Measurements from ENCODE around the gene SLC22A16. TPM values are rescaled to one million over a fixed set of nuclear protein-coding genes. Genes with fewer than 3 reads are reported as not detected.
A peak's percentile ranks its signal among the peaks of the same experiment; 100 is the strongest.

The SLC22A16 gene
- total RNA-seq, 2 donors from 2014 or later = not detected

DNA sequence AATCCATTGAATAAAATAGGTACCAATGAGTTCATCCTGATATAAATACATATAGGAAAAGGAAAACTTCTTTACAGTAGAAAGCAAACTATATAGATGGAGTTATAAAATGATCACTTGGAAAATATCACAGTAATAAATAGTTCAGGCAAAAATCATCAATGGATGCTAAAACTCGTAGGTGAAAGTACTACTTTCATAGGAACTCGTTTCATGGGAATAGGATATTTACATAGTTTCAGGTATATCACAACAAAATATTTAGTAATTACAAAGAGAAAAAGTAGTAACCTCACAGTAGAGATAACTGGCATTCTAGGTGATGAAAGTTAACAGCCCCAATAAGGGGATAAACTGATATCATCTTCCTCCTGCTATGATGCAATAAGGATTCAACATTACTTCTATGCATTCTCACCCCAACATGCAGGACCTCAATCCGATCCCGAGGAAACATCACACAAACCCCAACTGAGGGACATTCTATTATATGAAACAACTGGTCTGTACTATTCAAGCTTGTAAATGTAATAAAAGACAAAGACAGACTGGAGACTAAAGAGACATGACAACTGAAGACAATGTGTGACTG is 74.7 kb downstream of the SLC22A16 start:
- no peak for ATAC-seq (replicated peaks in 1 of 2)
- Mint-ChIP-seq H3K4me3 (no peak overlapping the region), H3K27ac (no peak overlapping the region), H3K27me3 (ENCODE audit: low read depth) (peaks cover 7% of the 10 kb centered on the region), H3K4me1 (ENCODE audit: low read depth) (no peaks in the 10 kb centered on the region), H3K36me3 (ENCODE audit: insufficient read depth in 2 of 2) (no peaks in the 10 kb centered on the region), H3K9me3 (no peaks in the 10 kb centered on the region)
- no peak for DNase-seq

DNA sequence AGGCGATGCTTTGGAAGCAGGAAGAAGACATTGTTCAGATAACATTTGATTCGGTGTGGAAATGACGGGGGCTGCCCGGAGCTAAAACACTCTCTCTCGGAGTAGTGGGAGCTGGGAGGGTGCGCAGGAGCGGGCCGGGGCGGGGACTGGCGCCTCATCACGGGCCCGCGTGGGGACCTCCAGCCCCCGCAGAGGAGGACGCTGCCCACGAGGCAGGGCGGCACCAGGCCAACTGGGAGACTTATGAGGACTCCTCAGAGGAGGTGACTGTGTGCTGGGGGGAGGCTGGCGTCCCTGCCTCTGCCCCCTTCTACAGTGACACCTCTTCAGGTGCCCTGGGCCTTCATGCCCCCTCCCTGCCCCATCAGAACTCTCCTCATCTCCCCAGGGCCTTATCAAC is 76.2 kb downstream of the SLC22A16 start:
- Mint-ChIP-seq H3K4me1 (ENCODE audit: low read depth) (no peaks in the 10 kb centered on the region), H3K27ac (no peak overlapping the region), H3K4me3 (peak overlapping the region in 1 of 2 donors; percentile 24), H3K36me3 (ENCODE audit: insufficient read depth in 2 of 2) (no peaks in the 10 kb centered on the region), H3K27me3 (ENCODE audit: low read depth) (peaks cover 7% of the 10 kb centered on the region), H3K9me3 (no peaks in the 10 kb centered on the region)
- DNase-seq (no peak), ATAC-seq (replicated peaks in 1 of 2) (no peak)

DNA sequence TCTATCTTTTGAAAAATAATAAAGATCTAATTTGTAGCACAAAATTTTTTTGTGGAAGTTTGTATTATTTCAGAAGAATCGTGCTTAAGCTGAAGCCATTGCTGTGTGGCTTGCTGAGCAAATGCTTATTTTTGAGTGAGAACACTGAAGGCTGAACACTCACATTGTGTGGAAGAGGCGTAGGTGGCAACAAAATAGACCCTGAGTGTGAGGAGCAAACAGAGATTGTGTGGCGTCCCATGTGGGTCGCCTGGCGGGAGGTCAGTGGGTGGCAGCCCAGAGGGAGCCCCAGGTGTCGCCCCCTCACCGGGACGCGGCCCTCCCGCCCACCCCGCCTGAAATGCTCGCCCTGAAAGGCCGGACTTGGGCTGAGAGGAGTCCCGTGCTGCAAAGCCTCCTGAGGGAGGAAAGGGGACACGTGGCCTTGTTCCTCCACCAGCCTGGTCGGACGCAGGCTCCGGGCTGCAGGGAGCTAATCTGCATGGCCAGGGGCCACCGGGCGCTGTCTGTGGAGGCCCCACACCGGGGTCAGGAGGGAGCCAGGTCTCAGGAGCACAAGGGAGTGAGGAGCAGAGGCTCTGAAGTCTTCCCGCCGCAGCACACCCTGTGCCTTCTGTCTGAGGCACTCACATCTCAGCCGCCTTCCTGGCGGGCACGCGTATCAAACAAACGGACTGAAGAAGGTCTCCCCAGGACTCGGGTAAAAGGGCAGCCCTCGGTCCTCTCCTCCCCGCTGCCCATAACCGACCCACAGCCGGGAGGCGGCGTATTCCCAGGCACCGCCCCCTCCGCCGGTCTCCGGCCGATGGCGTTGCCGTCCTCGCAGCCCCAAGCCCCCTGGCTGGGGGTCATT is 77.0 kb downstream of the SLC22A16 start:
- Mint-ChIP-seq H3K36me3 (ENCODE audit: insufficient read depth in 2 of 2) (no peaks in the 10 kb centered on the region), H3K9me3 (no peaks in the 10 kb centered on the region), H3K4me1 (ENCODE audit: low read depth) (no peaks in the 10 kb centered on the region), H3K4me3 (peak overlapping the region in 1 of 2 donors; percentile 24), H3K27ac (no peak overlapping the region), H3K27me3 (ENCODE audit: low read depth) (peaks cover 7% of the 10 kb centered on the region)
- DNase-seq (no peak), ATAC-seq (replicated peaks in 1 of 2) (no peak)

DNA sequence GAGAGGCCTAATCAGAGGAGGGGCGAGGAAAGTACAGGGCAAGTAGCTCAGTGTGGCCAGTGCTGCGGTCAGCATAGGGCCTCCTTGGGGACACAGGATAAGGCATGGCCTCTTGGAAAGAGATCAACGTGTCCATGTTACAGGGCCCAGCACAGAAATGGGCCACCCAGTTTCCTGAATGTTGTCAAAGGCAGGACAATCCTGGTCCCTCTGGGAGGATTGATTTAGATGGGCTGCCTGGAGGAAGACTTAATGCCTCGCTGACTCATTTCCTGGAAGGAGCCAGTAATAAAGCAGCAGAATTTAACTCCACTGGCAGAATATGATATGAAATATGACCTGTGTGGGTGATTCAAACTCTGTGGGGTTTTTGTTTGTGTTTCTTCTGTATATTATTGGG is 77.6 kb downstream of the SLC22A16 start:
- DNase-seq (no peak), ATAC-seq (replicated peaks in 1 of 2) (no peak)
- no peak overlapping the region for H3K27ac Mint-ChIP-seq
- H3K27me3 Mint-ChIP-seq (ENCODE audit: low read depth) = peaks cover 7% of the 10 kb centered on the region
- no peaks in the 10 kb centered on the region for H3K4me1 Mint-ChIP-seq (ENCODE audit: low read depth)
- H3K4me3 Mint-ChIP-seq = no peak overlapping the region
- H3K9me3 Mint-ChIP-seq = no peaks in the 10 kb centered on the region
- no peaks in the 10 kb centered on the region for H3K36me3 Mint-ChIP-seq (ENCODE audit: insufficient read depth in 2 of 2)

DNA sequence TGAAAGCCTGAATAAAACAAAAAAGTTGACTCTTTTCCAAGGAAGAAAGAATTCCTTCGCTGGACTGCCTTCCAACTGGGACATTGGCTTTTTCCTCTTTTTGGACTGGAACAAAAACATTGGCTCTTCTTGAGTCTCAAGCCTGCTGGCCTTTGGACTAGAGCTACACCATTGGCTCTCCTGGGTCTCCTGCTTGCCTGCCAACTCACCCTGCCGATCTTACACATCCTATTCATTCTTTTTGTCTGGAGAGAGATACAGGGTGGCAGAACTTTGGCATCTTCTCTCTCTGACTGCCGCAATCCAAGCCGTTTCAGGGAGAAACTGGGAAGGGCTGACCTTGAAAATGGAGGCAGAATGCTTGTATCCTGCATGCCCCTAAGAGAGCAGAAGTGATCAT is 81.2 kb downstream of the SLC22A16 start:
- Mint-ChIP-seq H3K27ac (no peak overlapping the region), H3K36me3 (ENCODE audit: insufficient read depth in 2 of 2) (no peaks in the 10 kb centered on the region)
- ATAC-seq (replicated peaks in 1 of 2) = no peak

DNA sequence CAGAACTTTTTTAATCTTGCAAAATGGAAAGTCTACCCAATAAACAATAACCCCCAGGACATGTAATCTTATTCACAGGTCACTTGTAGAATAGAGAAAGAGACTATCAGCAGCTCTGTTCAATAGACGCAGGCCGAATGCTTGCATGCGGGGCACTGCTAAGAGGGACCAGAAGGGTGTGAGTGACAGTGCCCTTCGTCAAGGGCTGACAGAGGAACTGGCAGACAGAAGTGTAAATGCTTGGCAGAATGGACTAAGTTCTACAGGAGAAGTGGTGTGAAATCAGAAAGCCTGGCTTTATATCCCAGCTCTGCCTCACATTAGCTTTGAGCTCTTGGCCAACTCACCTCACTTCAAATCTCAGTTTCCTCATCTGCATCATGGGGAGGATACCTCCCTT is 82.0 kb downstream of the SLC22A16 start:
- no peaks in the 10 kb centered on the region for H3K36me3 Mint-ChIP-seq (ENCODE audit: insufficient read depth in 2 of 2)
- H3K9me3 Mint-ChIP-seq = no peaks in the 10 kb centered on the region
- H3K27me3 Mint-ChIP-seq (ENCODE audit: low read depth) = no peaks in the 10 kb centered on the region
- DNase-seq (no peak), ATAC-seq (replicated peaks in 1 of 2) (no peak)
- H3K4me3 Mint-ChIP-seq = no peak overlapping the region
- H3K4me1 Mint-ChIP-seq (ENCODE audit: low read depth) = peaks cover 12% of the 10 kb centered on the region
- H3K27ac Mint-ChIP-seq = no peak overlapping the region

More for the DNA sequence above, 81.2 kb downstream of the SLC22A16 start:
- Mint-ChIP-seq H3K4me3 (no peak overlapping the region), H3K9me3 (no peaks in the 10 kb centered on the region), H3K27me3 (ENCODE audit: low read depth) (no peaks in the 10 kb centered on the region), H3K4me1 (ENCODE audit: low read depth) (peaks cover 6% of the 10 kb centered on the region)
- no peak for DNase-seq

DNA sequence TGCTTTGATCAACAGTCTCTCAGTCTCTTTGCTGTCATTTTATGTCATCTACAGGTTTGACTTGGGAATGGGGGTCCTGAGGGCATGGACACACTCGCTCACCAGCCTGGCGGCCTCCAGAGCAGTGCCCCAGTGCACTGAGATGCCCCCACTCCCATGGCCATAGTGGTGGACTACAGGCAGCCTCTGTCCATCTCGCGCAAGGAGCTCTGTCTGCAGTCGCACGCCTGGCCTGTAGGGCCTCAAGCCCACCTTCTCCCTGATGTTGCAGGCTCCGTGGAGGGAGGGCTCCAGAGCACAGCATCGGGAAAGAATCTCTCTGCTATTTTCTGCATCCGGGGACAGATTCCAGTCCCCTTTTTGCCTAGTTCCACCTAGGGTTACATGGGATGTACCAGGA is 83.7 kb downstream of the SLC22A16 start:
- no peaks in the 10 kb centered on the region for H3K9me3 Mint-ChIP-seq
- no peaks in the 10 kb centered on the region for H3K36me3 Mint-ChIP-seq (ENCODE audit: insufficient read depth in 2 of 2)
- no peak for DNase-seq

DNA sequence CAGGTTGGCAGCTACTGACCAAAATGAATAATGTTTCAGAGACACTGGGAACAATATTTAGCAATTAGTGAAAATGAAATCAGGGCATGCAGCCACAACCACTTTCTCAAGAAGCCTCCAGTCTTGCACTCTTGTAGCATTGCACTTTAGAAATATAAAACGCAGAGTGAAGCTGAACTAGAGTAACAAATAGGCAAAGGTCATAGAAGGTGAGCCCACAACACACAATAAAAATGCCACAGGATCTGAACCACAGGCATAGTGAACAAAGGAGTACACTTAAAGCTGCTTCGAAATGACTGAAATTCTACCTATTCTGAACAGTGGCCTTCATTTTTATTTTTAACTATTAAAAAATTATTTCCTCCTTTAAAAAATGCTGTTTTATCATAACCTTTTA is 86.0 kb downstream of the SLC22A16 start:
- peak; percentile 26 to 40 for ATAC-seq (replicated peaks in 1 of 2)

More for the DNA sequence above, 83.7 kb downstream of the SLC22A16 start:
- Mint-ChIP-seq H3K27ac (no peak overlapping the region), H3K4me3 (no peak overlapping the region), H3K4me1 (ENCODE audit: low read depth) (peaks cover 12% of the 10 kb centered on the region), H3K27me3 (ENCODE audit: low read depth) (no peaks in the 10 kb centered on the region)
- ATAC-seq (replicated peaks in 1 of 2) = no peak

DNA sequence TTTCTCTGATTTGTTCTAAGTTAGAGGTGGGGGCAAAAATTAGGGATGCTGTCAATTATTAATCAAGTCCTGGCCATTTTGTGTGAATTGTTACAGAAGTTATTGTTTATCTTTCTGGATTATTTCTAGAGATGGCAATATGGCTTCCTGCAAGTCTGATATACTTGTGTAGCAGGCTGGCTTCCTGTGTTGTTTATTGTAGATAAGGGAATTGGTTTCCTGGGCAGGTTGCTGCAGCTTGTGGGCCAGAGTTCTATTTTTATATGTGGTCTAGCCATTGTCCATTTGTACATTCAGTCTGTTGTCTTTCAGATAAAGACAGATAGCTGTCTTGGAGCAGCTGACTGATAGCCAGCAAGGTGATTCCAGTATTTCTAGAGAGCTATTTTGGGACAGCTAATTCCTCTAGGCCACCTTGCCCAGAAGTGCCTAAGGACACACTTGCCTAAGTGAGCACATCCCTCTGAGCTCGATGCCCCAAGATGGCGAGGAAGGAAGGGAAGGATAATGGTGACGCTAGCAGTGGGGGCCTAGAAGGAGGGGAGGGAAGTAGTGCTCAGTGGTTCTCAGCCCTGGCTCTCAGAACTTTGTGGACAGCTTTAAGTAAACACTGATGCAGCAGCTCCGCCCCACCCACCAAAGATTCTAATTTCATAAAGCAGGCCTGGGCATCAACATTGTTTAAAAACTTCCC is 86.6 kb downstream of the SLC22A16 start:
- Mint-ChIP-seq H3K9me3 (no peaks in the 10 kb centered on the region), H3K27me3 (ENCODE audit: low read depth) (no peaks in the 10 kb centered on the region), H3K36me3 (ENCODE audit: insufficient read depth in 2 of 2) (no peaks in the 10 kb centered on the region), H3K4me3 (no peak overlapping the region), H3K4me1 (ENCODE audit: low read depth) (peaks cover 12% of the 10 kb centered on the region), H3K27ac (peak overlapping the region; percentile 32)
- DNase-seq (no peak), ATAC-seq (replicated peaks in 1 of 2) (no peak)

More for the DNA sequence above, 86.0 kb downstream of the SLC22A16 start:
- DNase-seq = no peak
- Mint-ChIP-seq H3K27me3 (ENCODE audit: low read depth) (no peaks in the 10 kb centered on the region), H3K4me1 (ENCODE audit: low read depth) (peaks cover 12% of the 10 kb centered on the region), H3K9me3 (no peaks in the 10 kb centered on the region), H3K36me3 (ENCODE audit: insufficient read depth in 2 of 2) (no peaks in the 10 kb centered on the region), H3K4me3 (peak overlapping the region in 1 of 2 donors; percentile 36), H3K27ac (no peak overlapping the region)

DNA sequence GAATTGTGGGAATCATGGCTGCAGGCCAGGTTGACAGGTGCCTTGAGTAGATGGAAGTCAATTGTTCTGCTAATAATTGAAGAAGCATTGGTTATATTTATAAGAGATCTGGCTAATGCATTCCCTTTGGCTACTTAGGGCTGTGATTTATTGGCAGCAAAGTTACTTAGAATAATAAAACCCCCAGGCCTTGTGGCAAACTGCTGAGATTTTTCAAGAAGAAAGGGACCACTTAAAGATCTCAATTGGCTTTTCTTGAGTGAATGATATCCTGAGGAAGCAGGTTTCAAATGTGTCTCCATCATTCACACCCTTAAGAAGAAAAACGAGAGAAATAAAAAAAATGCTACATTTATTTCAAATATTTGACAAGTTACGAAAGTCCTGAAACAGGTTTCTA is 88.4 kb downstream of the SLC22A16 start:
- no peak for ATAC-seq (replicated peaks in 1 of 2)
- Mint-ChIP-seq H3K27ac (no peak overlapping the region), H3K4me3 (no peak overlapping the region), H3K4me1 (ENCODE audit: low read depth) (peaks cover 12% of the 10 kb centered on the region), H3K27me3 (ENCODE audit: low read depth) (no peaks in the 10 kb centered on the region), H3K9me3 (no peaks in the 10 kb centered on the region), H3K36me3 (ENCODE audit: insufficient read depth in 2 of 2) (no peaks in the 10 kb centered on the region)
- DNase-seq = no peak

DNA sequence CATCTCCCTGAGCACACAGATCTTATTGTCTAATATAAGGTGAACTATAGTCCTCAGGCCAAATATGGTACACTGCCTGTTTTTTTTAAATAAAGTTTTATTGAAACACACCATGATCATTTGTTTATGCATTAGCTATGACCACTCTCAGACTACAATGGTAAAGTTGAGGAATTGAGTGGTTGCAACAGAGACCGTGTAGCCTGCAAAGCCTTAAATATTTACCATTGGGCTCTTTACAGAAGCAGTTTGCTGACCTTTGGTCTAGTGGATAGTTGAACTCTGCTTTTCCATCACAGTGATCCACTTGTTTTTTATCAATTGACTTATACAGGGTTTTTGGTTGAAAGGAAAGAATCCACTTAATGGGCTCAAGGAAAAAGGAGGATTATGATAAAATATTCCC is 91.0 kb downstream of the SLC22A16 start:
- no peak overlapping the region for H3K4me3 Mint-ChIP-seq
- DNase-seq (no peak), ATAC-seq (replicated peaks in 1 of 2) (no peak)
- H3K27me3 Mint-ChIP-seq (ENCODE audit: low read depth) = no peaks in the 10 kb centered on the region
- H3K4me1 Mint-ChIP-seq (ENCODE audit: low read depth) = peaks cover 7% of the 10 kb centered on the region
- peaks cover 0 to 2% of the 10 kb centered on the region in 2 donors for H3K36me3 Mint-ChIP-seq (ENCODE audit: insufficient read depth in 2 of 2)
- peaks cover 4 to 5% of the 10 kb centered on the region in 2 donors for H3K9me3 Mint-ChIP-seq
- H3K27ac Mint-ChIP-seq = no peak overlapping the region

DNA sequence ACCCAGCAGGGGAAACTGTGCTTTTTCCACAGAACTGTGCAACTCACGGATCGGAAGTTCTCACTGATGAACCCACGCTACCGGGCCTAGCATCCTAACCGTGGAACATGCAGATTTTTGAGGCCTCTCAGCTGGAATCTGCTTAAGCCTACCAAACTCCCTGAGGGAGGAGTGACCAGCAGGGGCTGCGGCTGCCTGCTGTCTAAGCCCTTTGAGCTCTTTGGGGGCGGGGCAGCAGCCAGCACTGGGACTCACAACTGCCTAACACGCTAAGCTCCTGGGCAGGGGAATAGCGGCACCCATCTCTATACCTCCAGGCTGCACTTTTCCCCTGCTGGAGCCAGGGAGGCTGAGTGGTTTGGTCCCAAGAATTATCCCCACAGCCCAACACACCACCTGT is 97.9 kb downstream of the SLC22A16 start:
- Mint-ChIP-seq H3K4me1 (ENCODE audit: low read depth) (no peaks in the 10 kb centered on the region), H3K27ac (no peak overlapping the region), H3K9me3 (peaks cover 5 to 6% of the 10 kb centered on the region in 2 donors), H3K27me3 (ENCODE audit: low read depth) (no peaks in the 10 kb centered on the region), H3K4me3 (no peak overlapping the region), H3K36me3 (ENCODE audit: insufficient read depth in 2 of 2) (peaks cover 0 to 2% of the 10 kb centered on the region in 2 donors)
- DNase-seq = no peak
- ATAC-seq (replicated peaks in 1 of 2) = no peak

Data from activated T-cell treated with anti-CD3 and anti-CD28 coated beads, Interleukin-2, amount 50 U/mL, for 72 hours (primary cell).